ENCODE measurements around the gene CNGA4.
"Not testable (repeated sequence)": the region's sequence is repeated elsewhere in the genome, so short reads cannot be mapped to it uniquely, and the experiment has no call there.

The CNGA4 gene

GRCh38 chr11:6263662-6264061 lies 24.8 kb downstream of the CNGA4 start:
- no peak for DNase-seq (ENCODE audit: low read depth)

- DNase-seq (ENCODE audit: low read depth) = no peak
These were observed 29.9 kb downstream of the CNGA4 start for GRCh38 chr11:6268820-6269219.

- DNase-seq (ENCODE audit: low read depth) = no peak
These were observed 31.1 kb downstream of the CNGA4 start for GRCh38 chr11:6269994-6270393.

GRCh38 chr11:6270584-6271246 lies 31.8 kb downstream of the CNGA4 start:
- no peak for DNase-seq (ENCODE audit: low read depth)

- DNase-seq (ENCODE audit: low read depth) = no peak
These were observed 32.7 kb downstream of the CNGA4 start for GRCh38 chr11:6271598-6271997.

GRCh38 chr11:6273188-6273587 lies 34.3 kb downstream of the CNGA4 start:
- DNase-seq (ENCODE audit: low read depth) = no peak

- DNase-seq (ENCODE audit: low read depth) = not testable (repeated sequence)
These were observed 41.9 kb downstream of the CNGA4 start for GRCh38 chr11:6280809-6281208.

GRCh38 chr11:6283453-6284023 lies 44.6 kb downstream of the CNGA4 start:
- DNase-seq (ENCODE audit: low read depth) = no peak

- DNase-seq (ENCODE audit: low read depth) = no peak
These were observed 45.4 kb downstream of the CNGA4 start for GRCh38 chr11:6284250-6284649.

- DNase-seq (ENCODE audit: low read depth) = no peak
These were observed 46.1 kb downstream of the CNGA4 start for GRCh38 chr11:6285019-6285418.

Data from stimulated activated CD8-positive, alpha-beta memory T cell treated with anti-CD3 and anti-CD28 coated beads, Interleukin-7, amount 100 ng/mL, for 24 hours (primary cell).